Fibroblast of the aortic adventitia (primary cell): Measurements from ENCODE around the gene CLN6. TPM values are rescaled to one million over a fixed set of nuclear protein-coding genes. Genes with fewer than 3 reads are reported as not detected.

ENCODE experiments used
- DNase-seq: peaks from one replicate; pipeline ENCODE4 v3.0.0-alpha.2; 2010; ENCODE audit warnings: low read depth
- H3K4me3 ChIP-seq: 2 replicates; pipeline ENCODE4 v1.5.1; 2011; ENCODE audit warnings: low read depth, mild to moderate bottlenecking, control low read depth, low read length, moderate library complexity
- CTCF ChIP-seq: IDR thresholded peaks from 2 replicates; pipeline ENCODE4 v1.5.1; 2011; ENCODE audit warnings: mild to moderate bottlenecking, low read length, control low read depth, inconsistent platforms; ENCODE audit not compliant: insufficient read depth
- total RNA-seq: library from RNA; depleted of rRNA; stranded (reverse); fragments of >200 nt; gene quantifications from 2 replicates; pipeline ENCODE4 v1.2.3, GENCODE V29; 2012; ENCODE audit warnings: low replicate concordance

Gene CLN6
- total RNA-seq, 1 donor, result 25.9 TPM

GRCh38 chr15:68197170-68197492 lies 32.4 kb downstream of the CLN6 start:
- no peak overlapping the region for H3K4me3 ChIP-seq
- no peak for TF ChIP-seq CTCF
- no peak for DNase-seq

GRCh38 chr15:68196445-68197169 lies 32.9 kb downstream of the CLN6 start:
- no peak overlapping the region for H3K4me3 ChIP-seq
- DNase-seq, result no peak
- TF ChIP-seq CTCF, result no peak

GRCh38 chr15:68195336-68196112 lies 34.0 kb downstream of the CLN6 start:
- no peak for DNase-seq
- no peak overlapping the region for H3K4me3 ChIP-seq
- TF ChIP-seq CTCF, result no peak

DNA sequence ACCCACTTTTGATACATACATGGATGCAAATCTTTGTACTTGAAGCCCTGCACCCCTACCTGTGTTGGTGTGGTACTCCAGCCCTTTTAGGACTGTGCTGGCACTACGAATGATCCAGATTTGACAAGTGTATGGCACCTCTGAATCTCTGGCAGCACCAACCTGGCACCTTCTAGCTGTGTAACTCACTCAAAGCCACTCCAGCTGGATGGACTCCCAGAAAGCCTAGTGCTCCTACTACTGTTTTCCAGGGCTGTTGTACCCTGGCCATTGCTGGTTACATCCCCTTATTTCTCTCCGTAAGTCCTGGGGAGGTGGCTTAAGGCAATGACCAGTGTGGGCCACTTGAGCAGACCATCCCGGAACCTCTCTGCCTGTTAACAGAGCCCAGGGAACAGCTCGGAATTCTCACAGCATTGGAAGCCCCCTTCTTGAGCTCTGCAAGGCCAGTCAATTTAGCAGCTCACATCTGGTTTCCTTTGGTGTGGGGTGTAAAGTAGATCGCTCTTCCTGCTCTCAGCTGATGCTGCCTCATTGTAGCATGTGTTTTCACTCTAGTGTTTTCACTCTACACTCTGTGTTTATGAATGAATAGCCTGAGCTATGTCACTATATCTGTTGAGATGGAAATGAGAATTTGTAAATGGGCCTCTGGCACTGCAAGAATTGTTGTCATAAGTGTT lies 36.6 kb downstream of the CLN6 start:
- no peak for TF ChIP-seq CTCF
- H3K4me3 ChIP-seq, result no peak overlapping the region
- DNase-seq, result no peak

- no peak overlapping the region for H3K4me3 ChIP-seq
- DNase-seq, result no peak
- no peak for TF ChIP-seq CTCF
Observed at GRCh38 chr15:68192117-68192516, 37.4 kb downstream of the CLN6 start.

- no peak overlapping the region for H3K4me3 ChIP-seq
- no peak for DNase-seq
- no peak for TF ChIP-seq CTCF
Observed at GRCh38 chr15:68191555-68191954, 38.0 kb downstream of the CLN6 start.
